Stimulated activated CD8-positive, alpha-beta memory T cell treated with anti-CD3 and anti-CD28 coated beads, Interleukin-15, amount 100 ng/mL, for 24 hours (primary cell): Measurements from ENCODE around the gene CHD9NB.
"Not testable (repeated sequence)": the region's sequence is repeated elsewhere in the genome, so short reads cannot be mapped to it uniquely, and the experiment has no call there.

Experiments used
- DNase-seq: peaks from one replicate; pipeline ENCODE4 v3.0.0-alpha.2; 2020; ENCODE audit warnings: low read depth

The CHD9NB gene

GRCh38 chr16:53056392-53056881 lies 3.7 kb upstream of the CHD9NB start:
- no peak for DNase-seq

- no peak for DNase-seq
These were observed 3.1 kb upstream of the CHD9NB start for GRCh38 chr16:53055541-53056391.

GRCh38 chr16:53054670-53055485 lies 2.2 kb upstream of the CHD9NB start, which contains the start of gene CHD9:
TSS of gene CHD9 (plus strand) at chr16:53054991. CDS start at chr16:53156090, 101,099 bp downstream.
- peak; percentile 56 for DNase-seq

- no peak for DNase-seq
These were observed 1.4 kb upstream of the CHD9NB start for GRCh38 chr16:53053967-53054669.

- DNase-seq = not testable (repeated sequence)
These were observed 1.4 kb downstream of the CHD9NB start for GRCh38 chr16:53051255-53051654.

- no peak for DNase-seq
These were observed 4.4 kb downstream of the CHD9NB start for GRCh38 chr16:53048139-53048915.

GRCh38 chr16:53047515-53047914 lies 5.2 kb downstream of the CHD9NB start:
- DNase-seq = not testable (repeated sequence)

- no peak for DNase-seq
These were observed 7.1 kb downstream of the CHD9NB start for GRCh38 chr16:53045341-53046220.

GRCh38 chr16:53043986-53044601 lies 8.6 kb downstream of the CHD9NB start:
- DNase-seq = no peak

- DNase-seq = no peak
These were observed 9.3 kb downstream of the CHD9NB start for GRCh38 chr16:53043428-53043831.

- DNase-seq = no peak
These were observed 10.4 kb downstream of the CHD9NB start for GRCh38 chr16:53042235-53042701.

GRCh38 chr16:53041320-53042051 lies 11.2 kb downstream of the CHD9NB start:
- no peak for DNase-seq

- no peak for DNase-seq
These were observed 11.9 kb downstream of the CHD9NB start for GRCh38 chr16:53040788-53041187.

GRCh38 chr16:53036711-53037110 lies 16.0 kb downstream of the CHD9NB start:
- not testable (repeated sequence) for DNase-seq

- DNase-seq = no peak
These were observed 16.6 kb downstream of the CHD9NB start for GRCh38 chr16:53036066-53036465.

GRCh38 chr16:53035176-53035942 lies 17.3 kb downstream of the CHD9NB start:
- no peak for DNase-seq

GRCh38 chr16:53034306-53034705 lies 18.4 kb downstream of the CHD9NB start:
- no peak for DNase-seq

GRCh38 chr16:53031323-53031942 lies 21.3 kb downstream of the CHD9NB start:
- DNase-seq = no peak
